WERI-Rb-1 (cell line): Measurements from ENCODE around the gene TRAP1.

Source experiments
- DNase-seq: peaks from one replicate; pipeline ENCODE4 v3.0.0-alpha.2; 2020
- H3K27ac ChIP-seq: fragments of 250-450 bp; sonication (Bioruptor Pico); 2 replicates; pipeline ENCODE4 v1.5.1; 2020; ENCODE audit warnings: mild to moderate bottlenecking, moderate library complexity
- H3K27me3 ChIP-seq: fragments of 250-450 bp; sonication (Bioruptor Pico); 2 replicates; pipeline ENCODE4 v1.5.1; 2021; ENCODE audit warnings: mild to moderate bottlenecking, low read depth, moderate library complexity; ENCODE audit not compliant: insufficient read depth, severe bottlenecking
- H3K36me3 ChIP-seq: fragments of 250-450 bp; sonication (Bioruptor Pico); 2 replicates; pipeline ENCODE4 v1.5.1; 2020; ENCODE audit warnings: mild to moderate bottlenecking, moderate library complexity
- H3K4me3 ChIP-seq: 2 replicates; pipeline ENCODE4 v1.5.1; 2011; ENCODE audit warnings: low read depth, mild to moderate bottlenecking, control low read depth, low read length
- H3K9me3 ChIP-seq: fragments of 250-450 bp; sonication (Bioruptor Pico); 2 replicates; pipeline ENCODE4 v1.5.1; 2021; ENCODE audit warnings: mild to moderate bottlenecking, moderate library complexity; ENCODE audit not compliant: severe bottlenecking
- CTCF ChIP-seq: IDR thresholded peaks from 2 replicates; pipeline ENCODE4 v1.5.1; 2011; ENCODE audit warnings: low read depth, mild to moderate bottlenecking, control low read depth, inconsistent platforms, low read length

TRAP1 gene

GRCh38 chr16:3725276-3725675 lies 8.0 kb upstream of the TRAP1 start:
- Histone ChIP-seq H3K36me3 (peaks cover 30% of the 10 kb centered on the region), H3K9me3 (no peaks in the 10 kb centered on the region), H3K27ac (no peak overlapping the region), H3K4me3 (no peak overlapping the region), H3K27me3 (no peaks in the 10 kb centered on the region)
- TF ChIP-seq CTCF, result no peak
- no peak for DNase-seq

GRCh38 chr16:3722508-3722907 lies 5.2 kb upstream of the TRAP1 start:
- no peaks in the 10 kb centered on the region for H3K27me3 ChIP-seq
- no peak overlapping the region for H3K4me3 ChIP-seq
- H3K27ac ChIP-seq, result no peak overlapping the region
- no peak for DNase-seq
- no peak for TF ChIP-seq CTCF
- H3K36me3 ChIP-seq, result peaks cover 9% of the 10 kb centered on the region
- no peaks in the 10 kb centered on the region for H3K9me3 ChIP-seq

- Histone ChIP-seq H3K27ac (no peak overlapping the region), H3K36me3 (peaks cover 14% of the 10 kb centered on the region), H3K4me3 (no peak overlapping the region), H3K27me3 (no peaks in the 10 kb centered on the region), H3K9me3 (no peaks in the 10 kb centered on the region)
- no peak for TF ChIP-seq CTCF
- no peak for DNase-seq
Measured at GRCh38 chr16:3720418-3720817, 3.1 kb upstream of the TRAP1 start.

- Histone ChIP-seq H3K27me3 (no peaks in the 10 kb centered on the region), H3K4me3 (no peak overlapping the region), H3K9me3 (no peaks in the 10 kb centered on the region), H3K27ac (no peak overlapping the region), H3K36me3 (peaks cover 28% of the 10 kb centered on the region)
- no peak for TF ChIP-seq CTCF
- no peak for DNase-seq
Measured at GRCh38 chr16:3718628-3719027, 1.3 kb upstream of the TRAP1 start.

- H3K4me3 ChIP-seq, result peak overlapping the region; percentile 76
- H3K27ac ChIP-seq, result peak overlapping the region; percentile 92
- no peaks in the 10 kb centered on the region for H3K9me3 ChIP-seq
- no peaks in the 10 kb centered on the region for H3K27me3 ChIP-seq
- H3K36me3 ChIP-seq, result peaks cover 34% of the 10 kb centered on the region
- no peak for TF ChIP-seq CTCF
- no peak for DNase-seq
Measured at GRCh38 chr16:3718019-3718391, 681 bp upstream of the TRAP1 start.

- peak overlapping the region; percentile 92 for H3K27ac ChIP-seq
- peak; percentile 47 for DNase-seq
- no peak for TF ChIP-seq CTCF
Measured at GRCh38 chr16:3716831-3717234, 491 bp downstream of the TRAP1 start.

More at GRCh38 chr16:3716831-3717234, 491 bp downstream of the TRAP1 start:
- no peaks in the 10 kb centered on the region for H3K27me3 ChIP-seq
- no peaks in the 10 kb centered on the region for H3K9me3 ChIP-seq
- H3K36me3 ChIP-seq, result peaks cover 40% of the 10 kb centered on the region
- peak overlapping the region; percentile 97 for H3K4me3 ChIP-seq
